Neural progenitor cell (in vitro differentiated cells): Measurements from ENCODE around the gene MAGEA6. TPM values are rescaled to one million over a fixed set of nuclear protein-coding genes. Genes with fewer than 3 reads are reported as not detected.
"Not testable (repeated sequence)": the region's sequence is repeated elsewhere in the genome, so short reads cannot be mapped to it uniquely, and the experiment has no call there.

Source experiments
- DNase-seq: peaks from one replicate; pipeline ENCODE4 v3.0.0-alpha.2; 2016; ENCODE audit warnings: low spot score
- H2AFZ ChIP-seq: fragments of 200-600 bp; sonication (generic); replicated peaks from 2 replicates; pipeline ENCODE4 v1.6.1; 2016; ENCODE audit warnings: antibody characterized with exemption
- H3F3A ChIP-seq: fragments of 200-600 bp; sonication (generic); 2 replicates; pipeline ENCODE4 v1.6.1; 2016; ENCODE audit warnings: antibody characterized with exemption, low read depth
- H3K27ac ChIP-seq: fragments of 200-600 bp; sonication (generic); 2 replicates; pipeline ENCODE4 v1.5.1; 2016; ENCODE audit warnings: mild to moderate bottlenecking
- H3K27me3 ChIP-seq: fragments of 200-600 bp; sonication (generic); 2 replicates; pipeline ENCODE4 v1.6.1; 2016; ENCODE audit warnings: mild to moderate bottlenecking, moderate library complexity
- H3K36me3 ChIP-seq: fragments of 200-600 bp; sonication (generic); 2 replicates; pipeline ENCODE4 v1.5.1; 2016
- H3K4me1 ChIP-seq: fragments of 200-600 bp; sonication (generic); 2 replicates; pipeline ENCODE4 v1.6.1; 2016; ENCODE audit warnings: mixed run types
- H3K4me2 ChIP-seq: fragments of 200-600 bp; sonication (generic); 2 replicates; pipeline ENCODE4 v1.6.1; 2016
- H3K4me3 ChIP-seq: fragments of 200-600 bp; sonication (generic); 2 replicates; pipeline ENCODE4 v1.5.1; 2016
- H3K79me2 ChIP-seq: fragments of 200-600 bp; sonication (generic); 2 replicates; pipeline ENCODE4 v1.6.1; 2016; ENCODE audit warnings: low read depth
- H3K9ac ChIP-seq: fragments of 200-600 bp; sonication (generic); 2 replicates; pipeline ENCODE4 v1.6.1; 2016
- H3K9me3 ChIP-seq: fragments of 200-600 bp; sonication (generic); 2 replicates; pipeline ENCODE4 v1.5.1; 2016; ENCODE audit warnings: low read depth
- H4K20me1 ChIP-seq: fragments of 200-600 bp; sonication (generic); 2 replicates; pipeline ENCODE4 v1.6.1; 2016; ENCODE audit warnings: low read depth
- H3K27ac Mint-ChIP-seq: 3 replicates; pipeline ENCODE4 v1.8.0; 2021; ENCODE audit warnings: mixed read lengths
- H3K27me3 Mint-ChIP-seq: 2 replicates; pipeline ENCODE4 v1.8.0; 2022; ENCODE audit warnings: low read depth, mild to moderate bottlenecking, inconsistent platforms, moderate library complexity, mixed read lengths; ENCODE audit not compliant: insufficient read depth
- H3K36me3 Mint-ChIP-seq: 3 replicates; pipeline ENCODE4 v1.8.0; 2021; ENCODE audit warnings: mixed read lengths
- H3K4me1 Mint-ChIP-seq: 3 replicates; pipeline ENCODE4 v1.8.0; 2021; ENCODE audit warnings: mixed read lengths
- H3K4me3 Mint-ChIP-seq: 3 replicates; pipeline ENCODE4 v1.8.0; 2021; ENCODE audit warnings: mild to moderate bottlenecking, moderate library complexity, mixed read lengths
- H3K9me3 Mint-ChIP-seq: 3 replicates; pipeline ENCODE4 v1.8.0; 2020; ENCODE audit warnings: mixed read lengths
- CTCF ChIP-seq: fragments of 200-600 bp; sonication (generic); IDR thresholded peaks from 2 replicates; pipeline ENCODE4 v1.5.1; 2017; ENCODE audit warnings: antibody characterized with exemption, mild to moderate bottlenecking
- EZH2 ChIP-seq: fragments of 200-600 bp; sonication (generic); IDR thresholded peaks from 2 replicates; pipeline ENCODE4 v1.6.1; 2017; ENCODE audit warnings: antibody characterized with exemption, mild to moderate bottlenecking, moderate library complexity
- EZH2phosphoT487 ChIP-seq: fragments of 200-600 bp; sonication (generic); IDR thresholded peaks from 2 replicates; pipeline ENCODE4 v1.6.1; 2017; ENCODE audit warnings: antibody characterized with exemption
- total RNA-seq: library from RNA; depleted of rRNA; stranded (reverse); fragments of >200 nt; gene quantifications from 2 replicates; pipeline ENCODE4 v1.2.3, GENCODE V29; 2015; ENCODE audit warnings: low replicate concordance

Gene MAGEA6
- total RNA-seq, 1 donor from 2014 or later = not detected

GRCh38 chrX:152754871-152755270, 14.6 kb downstream of the MAGEA6 start:
- H3K27ac ChIP-seq, H2AFZ ChIP-seq, H3K27me3 ChIP-seq, H3K4me3 ChIP-seq, H3K79me2 ChIP-seq, H3K4me1 Mint-ChIP-seq, H3K36me3 ChIP-seq, H3K4me1 ChIP-seq, H3K27me3 Mint-ChIP-seq, H3K9ac ChIP-seq, H3K4me2 ChIP-seq, H3K27ac Mint-ChIP-seq, H3K9me3 Mint-ChIP-seq, H4K20me1 ChIP-seq, H3K9me3 ChIP-seq, H3K4me3 Mint-ChIP-seq, DNase-seq, H3F3A ChIP-seq, H3K36me3 Mint-ChIP-seq: not testable (repeated sequence)

DNA sequence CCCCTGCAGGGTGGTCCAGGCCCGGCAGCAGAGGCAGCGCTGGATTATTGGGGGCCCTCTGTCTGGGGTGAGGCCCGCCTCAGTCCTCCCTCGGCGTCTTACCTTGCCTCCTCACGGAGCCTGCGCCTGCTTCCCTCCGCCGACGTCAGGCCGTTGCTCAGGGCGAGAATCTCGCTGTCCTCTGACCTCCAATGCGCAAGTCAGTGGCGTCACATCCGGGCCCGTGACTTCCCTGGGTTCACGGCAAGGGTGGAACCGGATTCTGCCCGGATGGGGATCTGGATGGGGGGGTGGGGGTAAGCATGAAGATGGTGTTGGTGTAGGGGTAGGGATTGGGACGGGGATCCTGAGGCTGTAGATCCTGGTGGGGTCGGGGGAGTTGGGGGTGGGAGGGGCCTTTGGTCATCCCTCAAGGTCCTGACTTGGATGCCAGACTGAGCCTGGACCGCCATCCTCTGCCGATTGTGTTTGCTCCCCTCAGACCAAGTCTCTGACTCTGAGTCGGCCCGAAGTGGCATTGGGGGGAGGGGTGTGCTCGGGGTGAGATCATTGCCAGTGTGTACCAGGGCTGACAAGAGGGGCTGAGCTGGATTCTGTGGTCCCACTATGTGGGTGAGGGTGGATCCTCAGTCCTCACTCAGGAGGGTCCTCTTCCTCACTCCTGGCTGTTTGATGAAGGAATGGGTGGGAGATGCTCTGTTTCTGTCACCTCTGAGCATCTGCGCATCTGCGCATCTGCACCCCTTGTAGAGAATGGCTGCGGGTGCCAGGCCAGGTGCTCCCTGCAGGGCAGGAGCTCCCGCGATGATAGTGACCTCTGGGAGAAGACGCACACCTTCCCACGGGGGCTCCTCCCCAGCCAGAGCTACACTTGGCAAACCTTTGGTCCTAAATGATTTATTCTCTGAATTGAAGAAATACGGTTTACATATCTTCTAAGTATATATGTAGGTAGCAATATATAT, 15.5 kb downstream of the MAGEA6 start, which contains the start of gene MAGEA2:
Gene MAGEA2 (minus strand): TSS at position 157 of the 965 bp plus-strand sequence. CDS start 2,479 bp downstream, outside the sequence.
- H3K4me3 ChIP-seq, H2AFZ ChIP-seq, H3K9me3 ChIP-seq, H3K27me3 Mint-ChIP-seq, H3K4me2 ChIP-seq, H3K36me3 Mint-ChIP-seq, H3K27ac ChIP-seq, DNase-seq, H3K4me3 Mint-ChIP-seq, H3K36me3 ChIP-seq, H3K4me1 Mint-ChIP-seq, H3K9me3 Mint-ChIP-seq, H3F3A ChIP-seq, H3K4me1 ChIP-seq, H3K27me3 ChIP-seq, H3K79me2 ChIP-seq, H3K9ac ChIP-seq, H4K20me1 ChIP-seq, H3K27ac Mint-ChIP-seq: not testable (repeated sequence)

DNA sequence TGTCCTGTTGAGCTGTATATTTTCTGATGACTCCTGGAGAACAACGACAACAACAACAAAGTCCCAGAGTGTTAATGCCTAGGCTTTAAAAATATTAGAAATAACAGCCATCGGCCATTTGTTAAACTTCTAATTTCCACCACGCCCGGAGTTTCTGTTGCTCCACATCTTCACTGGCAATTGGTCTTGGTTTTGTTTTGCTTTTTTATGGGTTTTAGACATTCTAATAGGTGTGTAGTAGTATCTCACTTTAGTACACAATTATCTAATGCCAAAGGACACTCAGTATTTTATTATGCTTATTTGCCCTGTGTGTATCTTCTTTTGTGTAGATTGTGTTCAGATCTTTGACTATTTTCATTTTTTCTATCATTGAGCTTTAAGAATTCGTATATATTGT, 30.9 kb downstream of the MAGEA6 start:
- Histone ChIP-seq H3K4me3 (no peak overlapping the region), H3K36me3 (no peaks in the 10 kb centered on the region), H3K79me2 (no peaks in the 10 kb centered on the region), H3K4me1 (no peaks in the 10 kb centered on the region), H3K4me2 (no peak overlapping the region), H3K9me3 (no peaks in the 10 kb centered on the region), H3K9ac (no peak overlapping the region), H2AFZ (no peak overlapping the region), H3F3A (no peaks in the 10 kb centered on the region), H3K27me3 (no peaks in the 10 kb centered on the region), H4K20me1 (no peaks in the 10 kb centered on the region), H3K27ac (no peak overlapping the region)
- Mint-ChIP-seq H3K9me3 (peaks cover 9% of the 10 kb centered on the region), H3K27ac (no peak overlapping the region), H3K4me3 (no peak overlapping the region), H3K4me1 (no peaks in the 10 kb centered on the region), H3K27me3 (peaks cover 2% of the 10 kb centered on the region), H3K36me3 (no peaks in the 10 kb centered on the region)
- TF ChIP-seq EZH2 (no peak), CTCF (no peak), EZH2phosphoT487 (no peak)
- no peak for DNase-seq

GRCh38 chrX:152736528-152736927, 33.0 kb downstream of the MAGEA6 start:
- H3K27ac Mint-ChIP-seq, H3K4me3 Mint-ChIP-seq, DNase-seq, H2AFZ ChIP-seq, H3K27me3 Mint-ChIP-seq, H3K4me1 Mint-ChIP-seq, H4K20me1 ChIP-seq, H3K4me1 ChIP-seq, H3K4me3 ChIP-seq, H3K79me2 ChIP-seq, H3K36me3 ChIP-seq, H3K27me3 ChIP-seq, H3K27ac ChIP-seq, H3K36me3 Mint-ChIP-seq, H3K9ac ChIP-seq, H3K4me2 ChIP-seq, H3K9me3 ChIP-seq, H3F3A ChIP-seq: not testable (repeated sequence)
- peaks cover 11% of the 10 kb centered on the region for H3K9me3 Mint-ChIP-seq
